GM18519 (cell line): Measurements from ENCODE around the gene HOXC4.
"Not testable (repeated sequence)": the region's sequence is repeated elsewhere in the genome, so short reads cannot be mapped to it uniquely, and the experiment has no call there.

Experiments used
- ATAC-seq: cut with Tn5 transposase; IDR thresholded peaks from one replicate; pipeline ENCODE4 v1.9.1; 2021; ENCODE audit warnings: mild to moderate bottlenecking, moderate library complexity; ENCODE audit not compliant: unreplicated experiment, low FRiP score

HOXC4 gene

DNA sequence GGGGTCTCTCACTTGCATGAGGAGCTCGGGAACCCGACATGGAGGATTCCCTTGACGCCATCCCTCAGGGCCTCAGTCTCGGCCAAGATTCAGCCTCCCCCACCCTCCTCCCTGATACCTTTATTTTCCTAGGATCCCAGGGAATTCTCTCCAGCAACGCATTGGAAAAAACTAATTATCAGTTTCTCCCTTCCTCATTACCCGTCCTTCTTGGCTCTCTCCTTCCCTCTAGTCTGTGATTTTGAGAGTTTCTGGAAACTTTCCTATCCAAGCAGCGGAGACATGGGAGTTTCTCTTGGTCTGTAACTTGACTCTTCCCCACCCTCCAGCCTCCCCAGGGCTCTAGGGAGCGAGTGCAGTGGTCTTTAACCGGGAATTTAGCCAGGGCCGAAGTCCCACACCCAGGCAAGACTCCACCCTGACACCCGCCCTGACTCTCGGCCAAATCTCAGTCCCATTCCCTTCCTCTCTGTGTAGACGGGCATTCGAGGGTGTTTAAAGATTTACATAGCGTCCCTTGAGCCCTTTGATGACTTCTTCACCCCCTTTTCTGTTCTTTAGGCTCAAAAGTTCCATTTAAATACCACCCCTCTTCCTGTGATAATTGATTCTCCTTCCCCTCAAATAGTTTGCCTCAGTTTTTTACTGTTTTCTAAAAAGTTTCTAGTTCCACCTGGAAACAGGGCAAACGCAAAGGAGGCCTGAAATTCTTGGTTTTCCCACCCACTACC lies 14.1 kb upstream of the HOXC4 start:
- no peak for ATAC-seq

- ATAC-seq, result no peak
Measured at GRCh38 chr12:54040148-54040494, 13.5 kb upstream of the HOXC4 start.

DNA sequence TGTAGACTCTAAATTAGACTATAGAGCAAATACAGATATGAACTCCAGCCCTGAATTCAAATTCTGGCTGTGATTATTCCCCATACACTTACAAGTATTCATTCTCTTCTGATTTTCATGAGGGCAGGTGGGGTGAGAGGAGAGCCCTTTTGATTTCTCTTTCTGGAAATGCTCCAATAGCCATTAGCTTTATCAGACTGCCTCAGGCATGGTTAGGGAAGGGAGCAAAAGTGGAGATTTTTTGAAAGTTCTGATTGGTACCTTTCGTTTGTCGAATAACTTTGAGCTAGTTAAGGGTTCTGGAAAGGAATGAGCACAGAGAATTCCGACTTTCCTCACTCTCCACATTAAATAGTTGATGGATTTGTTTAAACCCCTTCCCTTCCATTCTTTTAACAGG lies 13.0 kb upstream of the HOXC4 start:
- ATAC-seq, result no peak

- no peak for ATAC-seq
Measured at GRCh38 chr12:54041097-54041690, 12.4 kb upstream of the HOXC4 start.

GRCh38 chr12:54042033-54042432 lies 11.6 kb upstream of the HOXC4 start:
- ATAC-seq, result not testable (repeated sequence)

GRCh38 chr12:54042970-54043853 lies 10.4 kb upstream of the HOXC4 start:
- ATAC-seq, result no peak

DNA sequence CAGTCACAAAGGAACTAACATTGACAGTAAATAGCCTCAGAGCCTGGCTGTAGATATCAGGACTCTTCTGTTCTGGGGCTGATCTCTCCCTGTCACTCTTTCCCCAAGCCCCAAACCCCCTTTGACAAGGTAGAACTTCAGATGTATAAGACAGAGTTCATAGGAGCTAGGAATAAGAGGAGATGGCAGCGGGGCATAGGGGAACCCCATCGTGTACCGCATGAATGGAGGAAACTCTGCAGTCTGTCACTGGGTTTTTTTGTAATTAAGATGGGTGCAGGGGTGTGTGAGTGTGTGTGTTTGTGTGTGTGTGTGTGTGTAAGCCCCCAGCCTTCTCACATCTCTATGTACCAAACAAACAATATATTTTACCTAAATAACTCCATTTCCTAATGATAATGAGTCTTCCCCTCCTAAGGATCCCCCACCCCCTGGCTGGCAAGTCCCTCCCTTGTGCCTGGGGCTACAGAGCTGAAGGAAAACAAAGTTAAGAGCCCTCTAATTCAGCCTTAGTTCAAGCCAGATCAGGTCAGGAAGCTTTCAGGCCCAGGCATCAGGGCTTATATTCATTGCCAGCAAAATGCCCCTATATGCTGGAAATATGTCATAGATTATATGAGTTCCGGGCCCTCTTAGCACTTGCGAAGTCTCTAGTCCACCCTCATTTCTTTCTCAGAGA lies 9.1 kb upstream of the HOXC4 start:
- ATAC-seq, result no peak

GRCh38 chr12:54045401-54045800 lies 8.2 kb upstream of the HOXC4 start:
- no peak for ATAC-seq

DNA sequence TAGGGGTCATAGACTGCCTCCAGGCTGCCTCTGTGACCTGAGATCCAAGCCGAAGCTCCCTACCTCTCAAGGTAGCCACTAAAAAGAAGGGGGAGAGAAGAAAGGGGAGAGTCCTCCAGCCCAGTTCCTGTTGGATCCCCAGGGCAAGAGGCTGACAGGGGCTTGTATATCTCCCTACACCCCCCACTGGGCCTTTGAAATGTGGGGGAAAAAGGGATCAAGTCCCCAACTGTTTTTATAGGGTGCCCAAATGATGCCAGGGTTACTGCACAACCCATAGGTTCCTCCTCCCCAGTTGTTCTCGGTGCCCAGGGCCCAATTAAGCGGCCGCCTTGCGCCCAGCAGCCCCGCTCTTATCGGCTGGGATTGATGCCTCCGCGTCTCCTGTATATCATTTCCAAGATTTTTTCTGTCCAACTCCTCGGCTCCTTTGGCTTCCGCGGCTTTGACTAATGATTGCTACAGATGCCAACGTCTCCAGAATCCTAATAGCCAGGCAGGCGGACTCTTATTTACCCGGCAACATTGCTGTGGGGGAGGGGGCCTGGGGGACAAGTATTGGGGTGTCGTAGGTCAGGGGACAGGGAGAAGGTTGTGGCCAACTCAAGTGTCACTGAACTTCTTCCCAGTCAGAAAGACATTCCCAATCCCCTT lies 7.6 kb upstream of the HOXC4 start:
- ATAC-seq, result no peak

DNA sequence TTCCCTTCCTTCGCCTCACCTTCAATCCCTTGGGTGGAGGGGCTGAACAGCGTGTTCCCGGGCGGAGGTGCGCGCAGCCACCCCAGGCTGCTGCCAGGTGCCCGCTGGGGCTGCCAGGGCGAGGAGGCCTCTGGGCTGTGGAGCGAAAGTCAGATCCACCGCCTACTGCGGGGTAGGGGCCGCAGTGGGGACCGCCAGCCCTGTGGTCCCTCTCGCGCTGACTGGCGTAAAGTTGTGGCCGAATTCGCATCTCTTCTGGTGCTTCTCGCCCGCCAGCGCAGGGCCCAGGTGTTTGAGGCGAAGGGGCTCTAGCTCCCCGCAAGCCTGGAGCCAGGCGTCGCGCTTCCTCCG lies 6.9 kb upstream of the HOXC4 start:
- ATAC-seq, result no peak

DNA sequence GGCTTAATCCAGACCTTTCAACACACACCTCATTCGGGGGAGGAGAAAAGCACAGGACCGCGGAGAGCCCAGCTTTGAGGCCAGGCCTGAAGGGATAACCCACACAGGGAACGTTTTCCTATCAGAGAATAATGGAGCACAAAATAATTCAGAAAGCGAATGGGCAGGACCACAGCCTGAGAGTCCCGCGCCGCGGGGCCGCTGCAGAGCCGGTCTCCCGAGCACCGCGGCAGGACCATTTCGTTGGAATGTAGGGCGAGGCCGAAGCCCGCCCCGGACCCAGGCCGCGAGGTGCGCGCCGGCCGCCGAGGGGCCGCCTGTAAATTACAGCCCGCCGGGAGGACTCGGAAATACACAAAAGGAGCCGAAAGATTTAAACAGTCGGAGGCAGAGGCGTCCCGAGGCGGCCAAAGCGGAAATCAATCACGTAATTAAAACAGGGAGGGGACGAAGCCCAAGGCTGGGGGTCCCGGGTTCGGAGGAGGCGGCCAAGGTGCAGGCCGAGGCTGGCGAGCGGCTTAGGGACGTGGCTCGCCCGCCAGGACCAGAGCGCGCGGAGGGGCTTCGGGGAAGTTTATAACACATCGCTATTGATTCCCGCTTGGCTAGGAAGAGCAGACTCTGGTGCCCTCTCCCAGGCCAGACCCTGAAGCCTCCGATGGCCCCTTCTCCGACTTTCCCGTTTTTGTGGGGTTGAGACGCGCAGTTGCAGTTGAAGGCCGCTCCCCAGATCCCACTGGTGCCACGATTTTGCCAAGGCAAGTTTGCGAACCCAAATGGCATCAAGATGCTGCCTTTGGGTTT lies 6.3 kb upstream of the HOXC4 start:
- no peak for ATAC-seq

DNA sequence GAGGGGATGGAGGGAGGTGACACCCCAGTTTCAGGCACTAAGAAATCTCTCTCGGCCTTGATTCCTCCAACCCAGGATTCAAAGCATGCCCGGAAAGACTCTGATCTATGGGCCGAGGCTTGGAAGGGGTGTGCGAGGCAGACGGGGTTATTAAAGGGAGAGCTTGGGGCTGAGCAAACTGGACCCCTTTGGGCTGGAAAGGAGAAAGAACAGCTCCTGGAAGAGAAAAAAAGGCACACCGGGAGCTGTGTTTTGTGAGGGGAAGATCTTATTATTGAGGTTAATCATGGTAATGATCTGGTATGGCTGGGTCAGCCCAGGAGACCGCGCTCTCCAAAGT lies 5.7 kb upstream of the HOXC4 start:
- ATAC-seq, result no peak

DNA sequence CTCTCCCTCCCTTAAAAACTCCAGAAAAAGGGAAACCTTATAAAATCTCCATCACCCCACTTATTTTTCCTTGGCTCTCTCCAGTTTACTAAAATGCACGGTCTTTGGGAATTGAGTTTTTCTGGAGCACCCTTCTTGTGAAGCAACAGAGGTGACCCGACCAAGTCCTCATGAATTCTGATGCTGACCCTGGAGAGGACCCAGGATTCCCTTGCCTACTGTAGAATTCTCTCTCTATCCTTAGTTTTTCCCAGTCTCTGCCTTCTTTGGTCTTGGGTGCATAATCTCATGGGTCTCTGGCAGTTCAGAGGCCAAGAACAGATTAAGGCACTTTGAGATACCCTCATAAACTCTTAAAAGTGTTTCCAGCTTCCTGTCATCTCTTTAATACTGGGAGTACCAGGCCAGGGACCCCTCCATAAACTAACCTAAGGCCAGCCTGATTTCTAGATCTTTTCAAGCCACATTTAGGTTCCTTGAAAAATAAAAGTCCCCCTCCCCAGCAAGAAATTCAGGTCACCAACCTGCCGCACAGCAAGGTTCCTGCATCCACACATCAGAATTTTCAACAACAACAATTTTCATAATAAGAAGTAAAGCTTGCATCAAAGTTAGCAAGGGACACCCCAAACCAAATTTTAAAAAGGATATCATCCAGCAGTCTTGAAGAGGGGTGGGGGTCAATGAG lies 5.1 kb upstream of the HOXC4 start:
- no peak for ATAC-seq

DNA sequence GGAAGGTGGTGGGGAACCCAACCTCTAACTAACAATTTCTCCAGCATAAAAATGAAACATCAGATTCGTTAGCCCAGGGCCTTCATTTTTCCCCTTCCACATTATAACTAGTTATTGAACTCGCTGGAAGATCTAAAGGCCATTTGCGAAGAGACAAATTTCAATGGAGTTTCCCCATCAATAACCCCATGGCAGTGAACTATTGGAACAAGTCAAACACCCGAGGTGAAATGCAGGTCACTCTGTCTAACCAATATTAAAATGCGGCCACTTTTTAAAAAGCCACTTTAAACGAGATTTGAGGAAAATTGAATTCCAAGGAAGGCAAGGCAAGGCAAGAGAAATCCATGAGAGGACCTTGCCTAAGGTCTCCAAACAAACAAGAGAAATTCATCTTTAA lies 4.5 kb upstream of the HOXC4 start:
- no peak for ATAC-seq

- ATAC-seq, result no peak
Measured at GRCh38 chr12:54050482-54050810, 3.2 kb upstream of the HOXC4 start.

GRCh38 chr12:54051026-54051842 lies 2.4 kb upstream of the HOXC4 start:
- no peak for ATAC-seq

- no peak for ATAC-seq
Measured at GRCh38 chr12:54051874-54052437, 1.7 kb upstream of the HOXC4 start.

DNA sequence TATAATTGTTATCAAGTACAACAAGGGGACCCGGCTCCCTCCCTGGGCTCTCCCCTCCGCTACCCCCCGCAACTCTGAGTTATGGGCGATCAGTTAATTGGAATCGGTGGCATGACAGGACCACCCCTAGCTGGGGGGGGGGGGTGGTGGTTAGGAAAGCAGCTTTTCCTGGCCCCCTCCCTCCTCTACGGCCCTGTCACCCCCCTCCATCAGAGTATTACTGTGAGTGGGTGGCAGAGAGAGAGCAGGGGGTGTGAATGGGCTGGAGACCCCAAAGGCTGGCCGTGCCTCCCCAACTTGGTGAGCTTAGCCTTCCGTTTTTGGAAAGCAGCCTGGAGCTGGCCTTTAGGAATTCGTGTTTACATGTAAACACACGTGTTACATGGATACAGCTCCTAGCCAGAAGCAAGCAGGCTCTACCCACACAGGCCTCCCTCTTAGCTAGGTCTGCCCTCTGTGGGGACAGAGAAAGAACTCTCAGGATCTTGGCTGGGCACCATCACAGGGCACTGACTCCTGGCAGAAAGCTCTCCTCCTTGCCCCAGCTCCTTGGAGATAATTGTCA lies 1.1 kb upstream of the HOXC4 start:
- no peak for ATAC-seq
